ENCODE results near the gene COPS7A.
A peak's percentile ranks its signal among the peaks of the same experiment; 100 is the strongest.
"Not testable (repeated sequence)": the region's sequence is repeated elsewhere in the genome, so short reads cannot be mapped to it uniquely, and the experiment has no call there.

The COPS7A gene

GRCh38 chr12:6703631-6704030 lies 20.2 kb upstream of the COPS7A start:
- no peak for DNase-seq (ENCODE audit: low read depth)
- TF ChIP-seq CTCF (IDR thresholded peaks at IDR 0.05; ENCODE audit: low read depth, low read length, missing control alignments) = peak; percentile 2
- no peak overlapping the region for H3K4me3 ChIP-seq (ENCODE audit: low read depth, low read length)

- DNase-seq (ENCODE audit: low read depth); H3K4me3 ChIP-seq (ENCODE audit: low read depth, low read length): not testable (repeated sequence)
Observed at GRCh38 chr12:6708351-6708750, 15.5 kb upstream of the COPS7A start.

GRCh38 chr12:6708960-6709394 lies 14.9 kb upstream of the COPS7A start:
- no peak overlapping the region for H3K4me3 ChIP-seq (ENCODE audit: low read depth, low read length)
- TF ChIP-seq CTCF (IDR thresholded peaks at IDR 0.05; ENCODE audit: low read depth, low read length, missing control alignments) = no peak
- no peak for DNase-seq (ENCODE audit: low read depth)

- DNase-seq (ENCODE audit: low read depth); H3K4me3 ChIP-seq (ENCODE audit: low read depth, low read length): not testable (repeated sequence)
Observed at GRCh38 chr12:6716031-6716873, 7.6 kb upstream of the COPS7A start.

GRCh38 chr12:6716874-6717437 lies 6.9 kb upstream of the COPS7A start:
- DNase-seq (ENCODE audit: low read depth) = no peak
- TF ChIP-seq CTCF (IDR thresholded peaks at IDR 0.05; ENCODE audit: low read depth, low read length, missing control alignments) = no peak
- H3K4me3 ChIP-seq (ENCODE audit: low read depth, low read length) = no peak overlapping the region

- DNase-seq (ENCODE audit: low read depth) = no peak
- peak overlapping the region; percentile 54; the same call in 1 of the 2 replicates for H3K4me3 ChIP-seq (ENCODE audit: low read depth, low read length)
- no peak for TF ChIP-seq CTCF (IDR thresholded peaks at IDR 0.05; ENCODE audit: low read depth, low read length, missing control alignments)
Observed at GRCh38 chr12:6722863-6723262, 983 bp upstream of the COPS7A start.

GRCh38 chr12:6724409-6724797 lies 557 bp downstream of the COPS7A start:
- DNase-seq (ENCODE audit: low read depth) = peak; percentile 34
- H3K4me3 ChIP-seq (ENCODE audit: low read depth, low read length) = peak overlapping the region; percentile 54
- TF ChIP-seq CTCF (IDR thresholded peaks at IDR 0.05; ENCODE audit: low read depth, low read length, missing control alignments) = no peak

GRCh38 chr12:6725350-6725749 lies 1.5 kb downstream of the COPS7A start:
- no peak for DNase-seq (ENCODE audit: low read depth)
- no peak for TF ChIP-seq CTCF (IDR thresholded peaks at IDR 0.05; ENCODE audit: low read depth, low read length, missing control alignments)
- H3K4me3 ChIP-seq (ENCODE audit: low read depth, low read length) = no peak overlapping the region; the same call in 1 of the 2 replicates
